Naive thymus-derived CD4-positive, alpha-beta T cell (primary cell): ENCODE data around the gene TCEAL6. TPM values are rescaled to one million over a fixed set of nuclear protein-coding genes. Genes with fewer than 3 reads are reported as not detected.

ENCODE experiments used
- ATAC-seq: fragments of 150-1000 bp; cut with Tn5 transposase; 2 replicates; pipeline ENCODE4 v1.10.0; 2021; ENCODE audit warnings: mild to moderate bottlenecking, moderate library complexity
- CTCF ChIA-PET: fragments of 350-600 bp; sonication (Branson Sonifier 250); formaldehyde crosslinking; loops from one replicate; lab custom pipeline; 2021; ENCODE audit warnings: antibody characterized with exemption; lab: Charles Lee
- POLR2A ChIA-PET: fragments of 350-600 bp; sonication (Branson Sonifier 250); formaldehyde crosslinking; loops from one replicate; lab custom pipeline; 2021; ENCODE audit warnings: antibody characterized with exemption, inconsistent platforms; lab: Charles Lee
- DNase-seq, 9 donors: peaks; one replicate each; pipeline versions ENCODE4 v3.0.0 to v3.0.0-alpha.2; 2020 to 2022; ENCODE audit warnings: mixed read lengths in 1 of 9
- H3K27ac ChIP-seq: one replicate; pipeline ENCODE4 v1.7.0; 2013; ENCODE audit warnings: mild to moderate bottlenecking, low read depth, low read length, moderate library complexity
- H3K27me3 ChIP-seq, 2 donors: one replicate each; pipeline ENCODE4 v1.7.0; 2013; ENCODE audit warnings: low read length in 2 of 2, mild to moderate bottlenecking in 2 of 2, moderate library complexity in 2 of 2; ENCODE audit not compliant: control insufficient read depth in 2 of 2, insufficient read depth in 2 of 2
- H3K36me3 ChIP-seq, 3 experiments: 1 replicate in 2 of 3; 2 replicates in 1 of 3; pipeline ENCODE4 v1.7.0; 2013; ENCODE audit warnings: low read length in 3 of 3, mild to moderate bottlenecking in 3 of 3, moderate library complexity in 1 of 3; ENCODE audit not compliant: insufficient read depth in 3 of 3, control insufficient read depth in 2 of 3
- H3K4me1 ChIP-seq, 2 donors: one replicate each; pipeline ENCODE4 v1.7.0; 2013; ENCODE audit warnings: low read length in 2 of 2, mild to moderate bottlenecking in 2 of 2, moderate library complexity in 1 of 2; ENCODE audit not compliant: control insufficient read depth in 2 of 2, insufficient read depth in 2 of 2
- H3K4me3 ChIP-seq: 2 replicates; pipeline ENCODE4 v1.7.0; 2013; ENCODE audit warnings: mild to moderate bottlenecking, low read length
- H3K9me3 ChIP-seq, 3 experiments: 1 replicate in 2 of 3; 2 replicates in 1 of 3; pipeline ENCODE4 v1.7.0; 2013; ENCODE audit warnings: low read length in 3 of 3; ENCODE audit not compliant: control insufficient read depth in 2 of 3
- H3K27ac Mint-ChIP-seq, 9 donors: one replicate each; pipeline ENCODE4 v1.8.0; 2020 to 2022; ENCODE audit warnings: mixed read lengths in 9 of 9, mild to moderate bottlenecking in 8 of 9, moderate library complexity in 5 of 9, inconsistent platforms in 2 of 9
- H3K27me3 Mint-ChIP-seq, 5 donors: one replicate each; pipeline ENCODE4 v1.8.0; 2021 to 2022; ENCODE audit warnings: mixed read lengths in 5 of 5, mild to moderate bottlenecking in 1 of 5
- H3K36me3 Mint-ChIP-seq, 5 donors: one replicate each; pipeline ENCODE4 v1.8.0; 2020 to 2022; ENCODE audit warnings: mixed read lengths in 5 of 5, mild to moderate bottlenecking in 3 of 5, inconsistent platforms in 1 of 5
- H3K4me1 Mint-ChIP-seq, 7 donors: one replicate each; pipeline ENCODE4 v1.8.0; 2020 to 2022; ENCODE audit warnings: mixed read lengths in 7 of 7, mild to moderate bottlenecking in 3 of 7, inconsistent platforms in 1 of 7
- H3K4me3 Mint-ChIP-seq, 10 donors: one replicate each; pipeline ENCODE4 v1.8.0; 2020 to 2022; ENCODE audit warnings: mild to moderate bottlenecking in 10 of 10, mixed read lengths in 10 of 10, moderate library complexity in 6 of 10, inconsistent platforms in 2 of 10
- H3K9me3 Mint-ChIP-seq, 11 donors: one replicate each; pipeline ENCODE4 v1.8.0; 2020 to 2022; ENCODE audit warnings: mixed read lengths in 11 of 11, mild to moderate bottlenecking in 4 of 11, inconsistent platforms in 1 of 11, moderate library complexity in 1 of 11
- intact Hi-C, 2 donors: fragments of 100-400 bp; cut with micrococcal nuclease; formaldehyde crosslinking; loops; one replicate each; pipeline ENCODE4 v1.15.1; 2023
- polyA plus RNA-seq, 2 donors: library from polyadenylated mRNA; unstranded; fragments of 300-500 nt; fragmentation: Illumina TruSeq; gene quantifications; one replicate each; pipeline ENCODE4 v1.2.3, GENCODE V29; 2021
- total RNA-seq, 6 experiments: library from RNA in 5 of 6; stranded (reverse) in 5 of 6; gene quantifications; 1 replicate in 5 of 6; 2 replicates in 1 of 6; pipeline ENCODE4 v1.2.3 and lab custom pipeline; 2021 to 2026

Gene TCEAL6
- total and polyA plus RNA-seq, 7 experiments from 2014 or later: not detected

GRCh38 chrX:102115748-102116147, 26.5 kb downstream of the TCEAL6 start:
- DNase-seq: no peak
- Histone ChIP-seq H3K4me3 (no peak overlapping the region), H3K36me3 (no peaks in the 10 kb centered on the region), H3K27me3 (no peaks in the 10 kb centered on the region), H3K27ac (no peak overlapping the region), H3K4me1 (no peaks in the 10 kb centered on the region), H3K9me3 (no peaks in the 10 kb centered on the region)
- no peaks in the 10 kb centered on the region for H3K4me1 Mint-ChIP-seq
- H3K9me3 Mint-ChIP-seq: peaks cover 0 to 12% (median 2%) of the 10 kb centered on the region in 11 donors
- CTCF ChIA-PET: no interaction called here
- H3K4me3 Mint-ChIP-seq: no peak overlapping the region
- peaks cover 0 to 22% (median 18%) of the 10 kb centered on the region in 5 donors for H3K27me3 Mint-ChIP-seq
- H3K36me3 Mint-ChIP-seq: no peaks in the 10 kb centered on the region
- ATAC-seq: no peak
- POLR2A ChIA-PET: no interaction called here
- intact Hi-C loops: no loop called here
- no peak overlapping the region for H3K27ac Mint-ChIP-seq

DNA sequence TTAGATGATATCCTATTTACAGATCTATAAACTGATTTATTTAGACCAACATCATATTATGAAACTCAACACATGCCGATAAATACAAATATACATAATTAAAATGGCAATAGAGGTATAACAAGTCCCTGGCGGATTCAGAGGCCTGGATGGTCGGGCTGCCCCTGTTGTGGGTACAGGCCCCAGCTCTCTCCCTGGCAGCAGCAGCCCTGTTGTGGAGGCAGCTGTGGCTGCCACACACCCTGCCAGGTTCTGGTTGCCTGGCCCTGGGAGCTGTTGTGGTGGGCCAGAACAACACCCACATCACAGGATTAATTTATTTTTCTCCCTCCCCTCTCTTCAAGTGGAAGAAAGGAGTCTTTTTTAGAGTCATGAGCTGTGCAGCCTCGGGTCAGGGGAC, 28.9 kb downstream of the TCEAL6 start:
- H3K27ac Mint-ChIP-seq: no peak overlapping the region
- no peaks in the 10 kb centered on the region for H3K9me3 ChIP-seq
- ATAC-seq: no peak
- no peaks in the 10 kb centered on the region for H3K4me1 ChIP-seq
- no peak overlapping the region for H3K4me3 ChIP-seq
- H3K27me3 ChIP-seq: no peaks in the 10 kb centered on the region
- H3K4me1 Mint-ChIP-seq: no peaks in the 10 kb centered on the region
- H3K27ac ChIP-seq: no peak overlapping the region
- peaks cover 0 to 22% (median 10%) of the 10 kb centered on the region in 5 donors for H3K27me3 Mint-ChIP-seq
- ChIA-PET CTCF (no interaction called here), POLR2A (no interaction called here)
- H3K9me3 Mint-ChIP-seq: peaks cover 0 to 12% (median 2%) of the 10 kb centered on the region in 11 donors
- no peak for DNase-seq
- no peak overlapping the region for H3K4me3 Mint-ChIP-seq
- no peaks in the 10 kb centered on the region for H3K36me3 Mint-ChIP-seq
- no peaks in the 10 kb centered on the region for H3K36me3 ChIP-seq
- intact Hi-C loops: no loop called here

Other genes with a start within 250 kb of the TCEAL6 start
- gene ZMAT1, start 210.5 kb downstream of the TCEAL6 start, total RNA-seq: 10 to 100 TPM in 4 of 5 experiments, 1 to 10 TPM in 1; 3.0 to 48.3 (median 32.2) TPM
- gene ZMAT1, start 210.5 kb downstream of the TCEAL6 start, polyA plus RNA-seq: 1 to 10 TPM; 2.3 to 4.8 TPM
- 1 to 10 TPM in 4 of 5 experiments, not detected in 1; 1.1 to 2.5 (median 2.1) TPM for gene TCEAL2, start 16.8 kb downstream of the TCEAL6 start, total RNA-seq
- 1 to 10 TPM in 1 of 2 donors, under 1 TPM in 1; 0.45 to 1.0 TPM for gene TCEAL2, start 16.8 kb downstream of the TCEAL6 start, polyA plus RNA-seq
- gene BEX5, start 13.5 kb upstream of the TCEAL6 start, total RNA-seq: 10 to 100 TPM in 1 of 5 experiments, 1 to 10 TPM in 4; 1.8 to 10.1 (median 6.8) TPM
- gene BEX5, start 13.5 kb upstream of the TCEAL6 start, polyA plus RNA-seq: 10 to 100 TPM; 11.5 to 13.2 TPM
- gene TCP11X1, start 72.8 kb upstream of the TCEAL6 start, total RNA-seq: not detected
- not detected for gene TCP11X1, start 72.8 kb upstream of the TCEAL6 start, polyA plus RNA-seq
- not detected for gene NXF2, start 104.7 kb upstream of the TCEAL6 start, total RNA-seq
- gene NXF2, start 104.7 kb upstream of the TCEAL6 start, polyA plus RNA-seq: not detected